K562 (cell line): ENCODE measurements around the gene KAT7. TPM values are rescaled to one million over a fixed set of nuclear protein-coding genes. Genes with fewer than 3 reads are reported as not detected.

ENCODE experiments used
- HNRNPLL ChIP-seq: fragments of 200-400 bp; formaldehyde crosslinking; IDR thresholded peaks from 2 replicates; pipeline ENCODE4 v1.6.1; 2017; ENCODE audit warnings: low read length, low read depth, mild to moderate bottlenecking; ENCODE audit not compliant: poor library complexity, severe bottlenecking
- IFI16 ChIP-seq: fragments of 250-450 bp; sonication (Bioruptor Pico); IDR thresholded peaks from 2 replicates; pipeline ENCODE4 v2.1.2; 2022; ENCODE audit warnings: mild to moderate bottlenecking, inconsistent platforms
- KHSRP ChIP-seq: fragments of 450-650 bp; IDR thresholded peaks from 2 replicates; pipeline ENCODE4 v1.6.1; 2017
- MAZ ChIP-seq, 2 experiments: fragments of 450-650 bp in 1 of 2; sonication (generic) in 1 of 2; formaldehyde crosslinking; IDR thresholded peaks in 1 of 2; conservative IDR thresholded peaks in 1 of 2; 2 replicates each; pipeline versions ENCODE4 v1.4.0 to v1.5.0; 2020; ENCODE audit warnings: mild to moderate bottlenecking in 1 of 2, missing genetic modification reagents in 1 of 2
- SAFB ChIP-seq: fragments of 200-400 bp; formaldehyde crosslinking; IDR thresholded peaks from 2 replicates; pipeline ENCODE4 v1.6.1; 2017; ENCODE audit warnings: low read depth, low read length, borderline replicate concordance
- SIN3B ChIP-seq: fragments of 450-650 bp; IDR thresholded peaks from 2 replicates; pipeline ENCODE4 v1.6.1; 2017; ENCODE audit warnings: low read depth, mild to moderate bottlenecking, moderate library complexity
- SNRNP70 ChIP-seq: fragments of 200-400 bp; formaldehyde crosslinking; optimal IDR thresholded peaks from 2 replicates; pipeline ENCODE3; 2017; ENCODE audit warnings: low read depth, low read length
- TAF9B ChIP-seq: fragments of 450-650 bp; IDR thresholded peaks from 2 replicates; pipeline ENCODE4 v1.6.1; 2018; ENCODE audit warnings: mild to moderate bottlenecking; ENCODE audit not compliant: partially characterized antibody
- ZBTB7A ChIP-seq: IDR thresholded peaks from 2 replicates; pipeline ENCODE4 v1.6.1; 2011; ENCODE audit warnings: low read depth, mild to moderate bottlenecking, low read length, moderate library complexity, borderline replicate concordance; ENCODE audit not compliant: control insufficient read depth
- ZFX ChIP-seq: sonication (generic); formaldehyde crosslinking; IDR thresholded peaks from 2 replicates; pipeline ENCODE4 v1.8.0; 2022; ENCODE audit warnings: mild to moderate bottlenecking, missing genetic modification reagents, moderate library complexity
- polyA plus RNA-seq, 8 experiments: library from polyadenylated mRNA; depleted of rRNA in 4 of 8; stranded (reverse) in 5 of 8; unstranded in 3 of 8; fragments of >200 nt; fragmentation: Nextera tagmentation in 2 of 8; fragmentation: Illumina TruSeq in 1 of 8; extraction: Ambion mirVana in 2 of 8; extraction: Trizol in 1 of 8; gene quantifications; 2 replicates each; pipeline versions ENCODE4 v1.2.1 to v1.2.3, GENCODE V29; 2011 to 2014; ENCODE audit warnings: inconsistent platforms in 1 of 8, missing spikeins in 1 of 8
- total RNA-seq, 7 experiments: library from RNA; depleted of rRNA in 6 of 7; stranded (reverse); fragments of >200 nt in 6 of 7; fragmentation: Illumina TruSeq in 2 of 7; extraction: Trizol in 2 of 7; gene quantifications; 2 replicates each; pipeline versions ENCODE4 v1.2.1 to v1.2.3, GENCODE V29; 2011 to 2021; ENCODE audit warnings: low replicate concordance in 1 of 7
- TF ChIP-seq, protein P1 (sequence below): fragments of 250-450 bp; sonication (Bioruptor Pico); IDR thresholded peaks from 2 replicates; pipeline ENCODE4 v1.4.0; 2020; ENCODE audit warnings: borderline replicate concordance
- TF ChIP-seq, protein P2 (sequence below): fragments of 450-650 bp; formaldehyde crosslinking; IDR thresholded peaks from 2 replicates; pipeline ENCODE4 v1.4.0; 2022; ENCODE audit warnings: missing genetic modification characterization
- TF ChIP-seq, protein P3 (sequence below), 3 experiments: fragments of 200-800 bp in 1 of 3; sonication (Bioruptor generic) in 1 of 3; sonication (generic) in 1 of 3; formaldehyde crosslinking in 1 of 3; IDR thresholded peaks; 2 replicates each; pipeline versions ENCODE4 v1.6.1 to v1.8.0; 2016 to 2022; ENCODE audit warnings: mild to moderate bottlenecking in 2 of 3, missing compliant biosample characterization in 2 of 3, missing genetic modification characterization in 2 of 3, missing genetic modification reagents in 1 of 3
- TF ChIP-seq, protein P4 (sequence below): sonication (generic); IDR thresholded peaks from 2 replicates; pipeline ENCODE4 v1.6.1; 2016
- TF ChIP-seq, protein P5 (sequence below): fragments of 250-450 bp; sonication (Bioruptor Pico); IDR thresholded peaks from 2 replicates; pipeline ENCODE4 v1.4.0; 2020

KAT7 gene
- total and polyA plus RNA-seq, 9 of the 15 experiments (the other 6 are each of a cell fraction or from before 2014, with no cell fraction given) = 10.8 to 57.3 (median 34.8) TPM

DNA sequence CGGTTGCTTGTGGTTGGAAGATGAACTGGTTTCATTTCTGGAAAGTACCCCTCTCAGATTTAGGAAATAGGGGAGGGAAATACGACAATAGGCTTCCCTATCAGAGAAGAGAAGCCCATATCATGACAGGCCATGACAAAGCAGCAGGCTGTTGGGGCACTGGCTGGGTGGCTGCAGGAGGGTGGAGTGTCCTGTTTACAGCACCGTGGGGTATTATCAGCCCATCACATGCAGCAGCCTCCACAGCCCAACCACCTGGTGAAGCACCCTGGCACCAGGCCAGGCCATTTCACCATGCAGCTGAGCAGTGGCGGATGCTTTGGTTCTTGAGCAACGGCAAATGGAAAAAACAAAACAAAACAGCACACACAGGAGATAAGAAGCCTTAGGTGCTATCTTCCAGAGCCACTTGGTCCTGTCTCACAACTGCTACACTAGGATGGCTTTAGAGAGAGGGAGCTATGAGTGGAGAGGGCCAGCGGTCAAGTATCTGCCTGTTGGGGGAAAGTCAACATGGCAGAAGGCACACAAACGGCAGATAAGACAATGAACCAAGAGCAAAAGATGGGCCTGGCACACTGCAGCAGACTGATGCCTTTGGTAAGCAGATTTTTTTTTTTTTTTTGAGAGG lies 48.7 kb upstream of the KAT7 start (continued):
- peak; percentile 75 to 95 for TF ChIP-seq MAZ (CRISPR knock-in tag; conservative IDR thresholded peaks at IDR 0.05 in 1 of 2, IDR thresholded peaks at IDR 0.05 in 1 of 2)
- TF ChIP-seq, protein P1, sequence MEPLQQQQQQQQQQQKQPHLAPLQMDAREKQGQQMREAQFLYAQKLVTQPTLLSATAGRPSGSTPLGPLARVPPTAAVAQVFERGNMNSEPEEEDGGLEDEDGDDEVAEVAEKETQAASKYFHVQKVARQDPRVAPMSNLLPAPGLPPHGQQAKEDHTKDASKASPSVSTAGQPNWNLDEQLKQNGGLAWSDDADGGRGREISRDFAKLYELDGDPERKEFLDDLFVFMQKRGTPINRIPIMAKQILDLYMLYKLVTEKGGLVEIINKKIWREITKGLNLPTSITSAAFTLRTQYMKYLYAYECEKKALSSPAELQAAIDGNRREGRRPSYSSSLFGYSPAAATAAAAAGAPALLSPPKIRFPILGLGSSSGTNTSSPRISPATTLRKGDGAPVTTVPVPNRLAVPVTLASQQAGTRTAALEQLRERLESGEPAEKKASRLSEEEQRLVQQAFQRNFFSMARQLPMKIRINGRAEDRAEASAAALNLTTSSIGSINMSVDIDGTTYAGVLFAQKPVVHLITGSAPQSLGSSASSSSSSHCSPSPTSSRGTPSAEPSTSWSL (CRISPR knock-in tag) = no peak; the same call in 1 of the 2 replicates
- no peak for TF ChIP-seq SAFB
- no peak for TF ChIP-seq IFI16 (CRISPR knock-in tag)
- TF ChIP-seq, protein P2, sequence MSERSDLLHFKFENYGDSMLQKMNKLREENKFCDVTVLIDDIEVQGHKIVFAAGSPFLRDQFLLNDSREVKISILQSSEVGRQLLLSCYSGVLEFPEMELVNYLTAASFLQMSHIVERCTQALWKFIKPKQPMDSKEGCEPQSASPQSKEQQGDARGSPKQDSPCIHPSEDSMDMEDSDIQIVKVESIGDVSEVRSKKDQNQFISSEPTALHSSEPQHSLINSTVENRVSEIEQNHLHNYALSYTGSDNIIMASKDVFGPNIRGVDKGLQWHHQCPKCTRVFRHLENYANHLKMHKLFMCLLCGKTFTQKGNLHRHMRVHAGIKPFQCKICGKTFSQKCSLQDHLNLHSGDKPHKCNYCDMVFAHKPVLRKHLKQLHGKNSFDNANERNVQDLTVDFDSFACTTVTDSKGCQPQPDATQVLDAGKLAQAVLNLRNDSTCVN (CRISPR knock-in tag) = 0 out of 2 replicates have a peak, but pooled peaks have one; percentile 4
- TF ChIP-seq, protein P3, sequence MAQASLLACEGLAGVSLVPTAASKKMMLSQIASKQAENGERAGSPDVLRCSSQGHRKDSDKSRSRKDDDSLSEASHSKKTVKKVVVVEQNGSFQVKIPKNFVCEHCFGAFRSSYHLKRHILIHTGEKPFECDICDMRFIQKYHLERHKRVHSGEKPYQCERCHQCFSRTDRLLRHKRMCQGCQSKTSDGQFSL (CRISPR knock-in tag; IDR thresholded peaks at IDR 0.05) = no peak
- TF ChIP-seq, protein P3 (tag; IDR thresholded peaks at IDR 0.05) = peak in 1 of 2 experiments; percentile 64; a peak in 1 of 4 replicates
- peak; percentile 33; the same call in 1 of the 2 replicates for TF ChIP-seq ZFX (CRISPR knock-in tag)
- TF ChIP-seq, protein P4, sequence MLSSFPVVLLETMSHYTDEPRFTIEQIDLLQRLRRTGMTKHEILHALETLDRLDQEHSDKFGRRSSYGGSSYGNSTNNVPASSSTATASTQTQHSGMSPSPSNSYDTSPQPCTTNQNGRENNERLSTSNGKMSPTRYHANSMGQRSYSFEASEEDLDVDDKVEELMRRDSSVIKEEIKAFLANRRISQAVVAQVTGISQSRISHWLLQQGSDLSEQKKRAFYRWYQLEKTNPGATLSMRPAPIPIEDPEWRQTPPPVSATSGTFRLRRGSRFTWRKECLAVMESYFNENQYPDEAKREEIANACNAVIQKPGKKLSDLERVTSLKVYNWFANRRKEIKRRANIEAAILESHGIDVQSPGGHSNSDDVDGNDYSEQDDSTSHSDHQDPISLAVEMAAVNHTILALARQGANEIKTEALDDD = peak; percentile 74
- TF ChIP-seq SNRNP70 = no peak
- TF ChIP-seq ZBTB7A = 0 out of 2 replicates have a peak, but pooled peaks have one; percentile 35
- TF ChIP-seq SIN3B = no peak
- TF ChIP-seq HNRNPLL = no peak
- TF ChIP-seq, protein P5, sequence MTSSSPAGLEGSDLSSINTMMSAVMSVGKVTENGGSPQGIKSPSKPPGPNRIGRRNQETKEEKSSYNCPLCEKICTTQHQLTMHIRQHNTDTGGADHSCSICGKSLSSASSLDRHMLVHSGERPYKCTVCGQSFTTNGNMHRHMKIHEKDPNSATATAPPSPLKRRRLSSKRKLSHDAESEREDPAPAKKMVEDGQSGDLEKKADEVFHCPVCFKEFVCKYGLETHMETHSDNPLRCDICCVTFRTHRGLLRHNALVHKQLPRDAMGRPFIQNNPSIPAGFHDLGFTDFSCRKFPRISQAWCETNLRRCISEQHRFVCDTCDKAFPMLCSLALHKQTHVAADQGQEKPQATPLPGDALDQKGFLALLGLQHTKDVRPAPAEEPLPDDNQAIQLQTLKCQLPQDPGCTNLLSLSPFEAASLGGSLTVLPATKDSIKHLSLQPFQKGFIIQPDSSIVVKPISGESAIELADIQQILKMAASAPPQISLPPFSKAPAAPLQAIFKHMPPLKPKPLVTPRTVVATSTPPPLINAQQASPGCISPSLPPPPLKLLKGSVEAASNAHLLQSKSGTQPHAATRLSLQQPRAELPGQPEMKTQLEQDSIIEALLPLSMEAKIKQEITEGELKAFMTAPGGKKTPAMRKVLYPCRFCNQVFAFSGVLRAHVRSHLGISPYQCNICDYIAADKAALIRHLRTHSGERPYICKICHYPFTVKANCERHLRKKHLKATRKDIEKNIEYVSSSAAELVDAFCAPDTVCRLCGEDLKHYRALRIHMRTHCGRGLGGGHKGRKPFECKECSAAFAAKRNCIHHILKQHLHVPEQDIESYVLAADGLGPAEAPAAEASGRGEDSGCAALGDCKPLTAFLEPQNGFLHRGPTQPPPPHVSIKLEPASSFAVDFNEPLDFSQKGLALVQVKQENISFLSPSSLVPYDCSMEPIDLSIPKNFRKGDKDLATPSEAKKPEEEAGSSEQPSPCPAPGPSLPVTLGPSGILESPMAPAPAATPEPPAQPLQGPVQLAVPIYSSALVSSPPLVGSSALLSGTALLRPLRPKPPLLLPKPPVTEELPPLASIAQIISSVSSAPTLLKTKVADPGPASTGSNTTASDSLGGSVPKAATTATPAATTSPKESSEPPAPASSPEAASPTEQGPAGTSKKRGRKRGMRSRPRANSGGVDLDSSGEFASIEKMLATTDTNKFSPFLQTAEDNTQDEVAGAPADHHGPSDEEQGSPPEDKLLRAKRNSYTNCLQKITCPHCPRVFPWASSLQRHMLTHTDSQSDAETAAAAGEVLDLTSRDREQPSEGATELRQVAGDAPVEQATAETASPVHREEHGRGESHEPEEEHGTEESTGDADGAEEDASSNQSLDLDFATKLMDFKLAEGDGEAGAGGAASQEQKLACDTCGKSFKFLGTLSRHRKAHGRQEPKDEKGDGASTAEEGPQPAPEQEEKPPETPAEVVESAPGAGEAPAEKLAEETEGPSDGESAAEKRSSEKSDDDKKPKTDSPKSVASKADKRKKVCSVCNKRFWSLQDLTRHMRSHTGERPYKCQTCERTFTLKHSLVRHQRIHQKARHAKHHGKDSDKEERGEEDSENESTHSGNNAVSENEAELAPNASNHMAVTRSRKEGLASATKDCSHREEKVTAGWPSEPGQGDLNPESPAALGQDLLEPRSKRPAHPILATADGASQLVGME (CRISPR knock-in tag) = peak; percentile 97
- peak; percentile 97 for TF ChIP-seq KHSRP
- peak; percentile 98 for TF ChIP-seq TAF9B
